T-helper 22 cell (primary cell): ENCODE data around the gene MEMO1.
"Not testable (repeated sequence)": the region's sequence is repeated elsewhere in the genome, so short reads cannot be mapped to it uniquely, and the experiment has no call there.

ENCODE experiments used
- DNase-seq: peaks from one replicate; pipeline ENCODE4 v3.0.0-alpha.2; 2020; ENCODE audit warnings: low read depth

Gene MEMO1

GRCh38 chr2:31907491-31907890, 103.3 kb downstream of the MEMO1 start:
- DNase-seq, result not testable (repeated sequence)

- DNase-seq, result no peak
These were observed 107.6 kb downstream of the MEMO1 start for GRCh38 chr2:31903109-31903780.

- no peak for DNase-seq
These were observed 108.9 kb downstream of the MEMO1 start for GRCh38 chr2:31901900-31902299.

- not testable (repeated sequence) for DNase-seq
These were observed 110.7 kb downstream of the MEMO1 start for GRCh38 chr2:31900156-31900555.

- not testable (repeated sequence) for DNase-seq
These were observed 112.5 kb downstream of the MEMO1 start for GRCh38 chr2:31898346-31898745.

- DNase-seq, result not testable (repeated sequence)
These were observed 113.5 kb downstream of the MEMO1 start for GRCh38 chr2:31897340-31897739.

GRCh38 chr2:31896293-31896692, 114.5 kb downstream of the MEMO1 start:
- DNase-seq, result no peak

GRCh38 chr2:31894656-31895055, 116.2 kb downstream of the MEMO1 start:
- no peak for DNase-seq

GRCh38 chr2:31893094-31893493, 117.7 kb downstream of the MEMO1 start:
- DNase-seq, result no peak

- DNase-seq, result no peak
These were observed 121.8 kb downstream of the MEMO1 start for GRCh38 chr2:31889044-31889443.

GRCh38 chr2:31888550-31888949, 122.3 kb downstream of the MEMO1 start:
- no peak for DNase-seq

GRCh38 chr2:31886700-31887099, 124.1 kb downstream of the MEMO1 start:
- DNase-seq, result no peak

GRCh38 chr2:31877008-31877407, 133.8 kb downstream of the MEMO1 start:
- DNase-seq, result no peak

- no peak for DNase-seq
These were observed 136.7 kb downstream of the MEMO1 start for GRCh38 chr2:31874071-31874470.

- DNase-seq, result no peak
These were observed 145.6 kb downstream of the MEMO1 start for GRCh38 chr2:31865215-31865614.

GRCh38 chr2:31863867-31864266, 146.9 kb downstream of the MEMO1 start:
- DNase-seq, result no peak

GRCh38 chr2:31863015-31863656, 147.7 kb downstream of the MEMO1 start:
- not testable (repeated sequence) for DNase-seq

- no peak for DNase-seq
These were observed 150.8 kb downstream of the MEMO1 start for GRCh38 chr2:31859959-31860358.

- no peak for DNase-seq
These were observed 157.3 kb downstream of the MEMO1 start for GRCh38 chr2:31853521-31853920.

- not testable (repeated sequence) for DNase-seq
These were observed 168.7 kb downstream of the MEMO1 start for GRCh38 chr2:31842150-31842549.

GRCh38 chr2:31835450-31835849, 175.4 kb downstream of the MEMO1 start:
- no peak for DNase-seq

GRCh38 chr2:31832363-31832762, 178.4 kb downstream of the MEMO1 start:
- DNase-seq, result no peak

GRCh38 chr2:31831585-31831984, 179.2 kb downstream of the MEMO1 start:
- DNase-seq, result no peak

GRCh38 chr2:31828891-31829290, 181.9 kb downstream of the MEMO1 start:
- no peak for DNase-seq
